Measurements from ENCODE around the gene TOP2A. TPM values are rescaled to one million over a fixed set of nuclear protein-coding genes. Genes with fewer than 3 reads are reported as not detected.

TOP2A gene
- total RNA-seq, 1 donor: 14.5 TPM

DNA sequence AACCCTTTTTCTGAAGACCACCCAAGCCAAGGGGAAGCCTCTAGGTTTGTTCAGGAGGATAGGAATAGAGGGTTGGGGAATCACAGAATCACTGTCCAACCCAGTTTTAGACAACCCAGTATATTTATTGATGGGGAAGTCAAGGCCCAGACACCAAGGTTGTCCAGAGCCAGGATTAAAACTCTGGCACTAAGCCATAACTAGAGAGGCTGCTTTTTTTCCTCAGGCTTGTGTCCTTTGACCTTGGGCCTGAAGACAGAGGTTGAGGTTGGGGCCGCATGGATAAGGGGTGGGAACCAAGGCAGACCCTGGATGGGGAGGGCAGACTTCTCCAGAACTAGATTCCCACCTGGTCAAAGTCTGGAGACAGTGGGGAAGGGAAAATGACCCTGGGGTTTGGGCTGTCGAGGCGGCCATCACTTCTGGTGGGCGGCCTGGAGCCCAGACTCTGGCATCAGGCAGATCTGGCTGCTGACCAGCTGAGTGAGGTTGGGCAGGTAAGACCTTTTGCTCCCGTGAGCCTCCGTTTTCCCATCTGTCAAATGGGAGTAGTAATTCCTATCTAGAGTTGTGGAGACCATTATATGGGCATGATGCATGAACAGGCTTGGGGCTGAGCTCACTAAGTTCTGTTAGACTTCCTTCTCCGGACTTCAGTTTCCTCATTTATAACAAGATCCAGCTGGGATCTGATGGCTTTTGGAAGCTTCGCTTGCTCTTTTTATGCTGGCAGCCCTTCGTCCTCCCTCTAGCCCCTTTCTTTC lies 43.5 kb upstream of the TOP2A start:
- Histone ChIP-seq H3K4me2 (ENCODE audit: insufficient read depth, low read length) (no peak overlapping the region), H4K20me1 (ENCODE audit: insufficient read depth, low read length) (peaks cover 35% of the 10 kb centered on the region), H3K4me1 (ENCODE audit: insufficient read depth, low read length) (peaks cover 26% of the 10 kb centered on the region), H3K27ac (ENCODE audit: low read depth, low read length) (peak overlapping the region; percentile 24), H2AFZ (ENCODE audit: low read length) (no peak overlapping the region), H3K9me3 (ENCODE audit: low read depth, low read length) (no peaks in the 10 kb centered on the region), H3K4me3 (ENCODE audit: insufficient read depth, low read length) (no peak overlapping the region), H3K79me2 (ENCODE audit: insufficient read depth, low read length) (no peaks in the 10 kb centered on the region), H3K27me3 (ENCODE audit: insufficient read depth, low read length) (no peaks in the 10 kb centered on the region), H3K36me3 (ENCODE audit: insufficient read depth, low read length) (peaks cover 39% of the 10 kb centered on the region)
- TF ChIP-seq, protein P1, sequence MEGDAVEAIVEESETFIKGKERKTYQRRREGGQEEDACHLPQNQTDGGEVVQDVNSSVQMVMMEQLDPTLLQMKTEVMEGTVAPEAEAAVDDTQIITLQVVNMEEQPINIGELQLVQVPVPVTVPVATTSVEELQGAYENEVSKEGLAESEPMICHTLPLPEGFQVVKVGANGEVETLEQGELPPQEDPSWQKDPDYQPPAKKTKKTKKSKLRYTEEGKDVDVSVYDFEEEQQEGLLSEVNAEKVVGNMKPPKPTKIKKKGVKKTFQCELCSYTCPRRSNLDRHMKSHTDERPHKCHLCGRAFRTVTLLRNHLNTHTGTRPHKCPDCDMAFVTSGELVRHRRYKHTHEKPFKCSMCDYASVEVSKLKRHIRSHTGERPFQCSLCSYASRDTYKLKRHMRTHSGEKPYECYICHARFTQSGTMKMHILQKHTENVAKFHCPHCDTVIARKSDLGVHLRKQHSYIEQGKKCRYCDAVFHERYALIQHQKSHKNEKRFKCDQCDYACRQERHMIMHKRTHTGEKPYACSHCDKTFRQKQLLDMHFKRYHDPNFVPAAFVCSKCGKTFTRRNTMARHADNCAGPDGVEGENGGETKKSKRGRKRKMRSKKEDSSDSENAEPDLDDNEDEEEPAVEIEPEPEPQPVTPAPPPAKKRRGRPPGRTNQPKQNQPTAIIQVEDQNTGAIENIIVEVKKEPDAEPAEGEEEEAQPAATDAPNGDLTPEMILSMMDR (IDR thresholded peaks at IDR 0.05; ENCODE audit: extremely low read depth, low read depth, low read length): no peak
- peak; percentile 78 for DNase-seq (ENCODE audit: insufficient read length, low spot score, missing footprints)

DNA sequence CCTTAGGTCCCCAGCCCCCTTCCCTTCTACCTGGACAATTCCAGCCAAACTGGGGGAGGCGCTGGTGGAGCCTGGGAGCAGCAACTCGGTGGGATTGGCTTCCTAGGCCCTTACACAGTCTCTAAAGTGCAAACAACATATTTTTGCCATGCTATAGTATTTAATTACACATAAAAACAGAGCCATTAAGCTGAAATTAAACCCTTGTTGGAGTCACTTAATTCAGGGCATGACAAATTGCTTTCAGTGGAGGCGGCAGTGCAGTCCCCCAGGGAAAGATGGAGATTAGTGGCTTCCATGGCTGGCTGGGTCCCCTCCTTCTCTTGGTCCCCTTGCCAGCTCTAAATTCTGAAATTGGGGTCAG lies 42.9 kb upstream of the TOP2A start:
- H3K27ac ChIP-seq (ENCODE audit: low read depth, low read length): peak overlapping the region; percentile 8
- H3K4me3 ChIP-seq (ENCODE audit: insufficient read depth, low read length): no peak overlapping the region
- no peaks in the 10 kb centered on the region for H3K79me2 ChIP-seq (ENCODE audit: insufficient read depth, low read length)
- H3K27me3 ChIP-seq (ENCODE audit: insufficient read depth, low read length): no peaks in the 10 kb centered on the region
- no peak overlapping the region for H3K4me2 ChIP-seq (ENCODE audit: insufficient read depth, low read length)
- H3K9me3 ChIP-seq (ENCODE audit: low read depth, low read length): no peaks in the 10 kb centered on the region
- peaks cover 45% of the 10 kb centered on the region for H3K36me3 ChIP-seq (ENCODE audit: insufficient read depth, low read length)
- DNase-seq (ENCODE audit: insufficient read length, low spot score, missing footprints): peak; percentile 66
- H3K4me1 ChIP-seq (ENCODE audit: insufficient read depth, low read length): peaks cover 26% of the 10 kb centered on the region
- TF ChIP-seq, protein P1 (IDR thresholded peaks at IDR 0.05; ENCODE audit: extremely low read depth, low read depth, low read length): no peak
- H4K20me1 ChIP-seq (ENCODE audit: insufficient read depth, low read length): peaks cover 39% of the 10 kb centered on the region
- no peak overlapping the region for H2AFZ ChIP-seq (ENCODE audit: low read length)

- Histone ChIP-seq H3K4me2 (ENCODE audit: insufficient read depth, low read length) (no peak overlapping the region), H3K9me3 (ENCODE audit: low read depth, low read length) (no peaks in the 10 kb centered on the region), H3K27me3 (ENCODE audit: insufficient read depth, low read length) (no peaks in the 10 kb centered on the region), H3K79me2 (ENCODE audit: insufficient read depth, low read length) (no peaks in the 10 kb centered on the region), H3K27ac (ENCODE audit: low read depth, low read length) (peak overlapping the region; percentile 43), H3K36me3 (ENCODE audit: insufficient read depth, low read length) (peaks cover 51% of the 10 kb centered on the region), H3K4me1 (ENCODE audit: insufficient read depth, low read length) (peaks cover 26% of the 10 kb centered on the region), H4K20me1 (ENCODE audit: insufficient read depth, low read length) (peaks cover 39% of the 10 kb centered on the region), H3K4me3 (ENCODE audit: insufficient read depth, low read length) (no peak overlapping the region), H2AFZ (ENCODE audit: low read length) (no peak overlapping the region)
- peak; percentile 68 for DNase-seq (ENCODE audit: insufficient read length, low spot score, missing footprints)
- TF ChIP-seq, protein P1 (IDR thresholded peaks at IDR 0.05; ENCODE audit: extremely low read depth, low read depth, low read length): no peak
These were observed 42.2 kb upstream of the TOP2A start for GRCh38 chr17:40459636-40460603.

All from osteoblast (primary cell).